AG04450 (cell line): Measurements from ENCODE around the gene LIMD2. TPM values are rescaled to one million over a fixed set of nuclear protein-coding genes. Genes with fewer than 3 reads are reported as not detected.
"Not testable (repeated sequence)": the region's sequence is repeated elsewhere in the genome, so short reads cannot be mapped to it uniquely, and the experiment has no call there.

ENCODE experiments used
- CTCF ChIA-PET: fragments of 300-600, 350-600 bp; formaldehyde crosslinking; extraction: SDS; loops from one replicate; lab custom pipeline; 2022; ENCODE audit warnings: antibody characterized with exemption, inconsistent platforms; lab: Charles Lee
- POLR2A ChIA-PET: fragments of 350-600 bp; formaldehyde crosslinking; extraction: SDS; loops from one replicate; lab custom pipeline; 2021; ENCODE audit warnings: antibody characterized with exemption, inconsistent platforms; lab: Yijun Ruan, JAX
- DNase-seq: peaks from one replicate; pipeline ENCODE4 v3.0.0-alpha.2; 2011; ENCODE audit warnings: low read depth, low spot score
- H3K27ac ChIP-seq: one replicate; pipeline ENCODE4 v1.5.1; 2012; ENCODE audit warnings: low read depth, low read length, control low read depth
- H3K27me3 ChIP-seq: one replicate; pipeline ENCODE4 v1.6.0; 2012; ENCODE audit warnings: low read length; ENCODE audit not compliant: control insufficient read depth, insufficient read depth
- H3K4me3 ChIP-seq: 2 replicates; pipeline ENCODE4 v1.5.1; 2011; ENCODE audit warnings: mild to moderate bottlenecking, low read depth, low read length, control low read depth
- H3K9me3 ChIP-seq: 2 replicates; pipeline ENCODE4 v1.5.1; 2012; ENCODE audit warnings: low read length; ENCODE audit not compliant: control insufficient read depth, insufficient read depth
- polyA plus RNA-seq: library from polyadenylated mRNA; depleted of rRNA; stranded (reverse); fragments of >200 nt; gene quantifications from 2 replicates; pipeline ENCODE4 v1.2.3, GENCODE V29; 2011
- TF ChIP-seq, protein P1 (sequence below): IDR thresholded peaks from 2 replicates; pipeline ENCODE4 v1.5.1; 2011; ENCODE audit warnings: low read depth, low read length, control low read depth, inconsistent platforms

Gene LIMD2
- polyA plus RNA-seq, 1 experiment, result 13.4 TPM

DNA sequence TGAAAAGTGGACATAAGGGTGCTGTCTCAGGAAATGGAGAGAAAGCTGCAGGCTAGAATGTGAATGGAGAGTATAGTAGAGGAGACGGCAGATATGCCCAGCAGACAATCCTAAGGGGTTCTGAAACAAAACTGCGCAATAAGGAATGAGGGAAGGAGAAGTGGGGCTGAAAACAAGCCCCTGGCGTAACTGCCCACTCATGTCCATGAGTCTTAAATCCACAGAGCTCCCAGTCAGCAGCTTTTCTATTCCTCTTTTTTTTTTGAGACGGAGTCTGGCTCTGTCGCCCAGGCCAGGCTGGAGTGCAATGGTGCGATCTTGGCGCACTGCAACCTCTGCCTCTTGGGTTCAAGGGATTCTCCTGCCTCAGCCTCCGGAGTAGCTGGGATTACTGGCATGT is 35.8 kb upstream of the LIMD2 start:
- CTCF ChIA-PET, result interaction anchor here (1.0 kb wide), 1 partner anchor 124 kb away, joined by 4 read pairs; no protein-coding TSS in a partner anchor

DNA sequence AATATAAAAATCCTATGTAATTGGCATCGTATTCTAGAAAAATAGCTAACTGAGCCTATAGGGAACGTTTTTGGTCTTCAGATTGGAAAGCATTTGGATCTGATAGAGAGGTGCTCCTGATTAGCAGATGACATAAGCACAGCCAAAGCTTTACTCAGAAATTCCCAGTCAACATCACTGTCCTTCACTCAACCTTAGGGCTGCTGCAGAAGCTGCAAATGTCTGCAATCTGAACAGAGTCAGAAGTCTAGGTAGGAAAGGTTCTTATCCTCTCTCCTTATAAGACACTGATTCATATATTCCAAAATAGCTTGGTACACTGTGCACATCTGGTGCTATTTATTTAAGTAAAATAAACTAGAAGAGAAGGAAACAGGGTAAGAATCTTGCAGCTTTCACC is 22.5 kb upstream of the LIMD2 start:
- TF ChIP-seq, protein P1, sequence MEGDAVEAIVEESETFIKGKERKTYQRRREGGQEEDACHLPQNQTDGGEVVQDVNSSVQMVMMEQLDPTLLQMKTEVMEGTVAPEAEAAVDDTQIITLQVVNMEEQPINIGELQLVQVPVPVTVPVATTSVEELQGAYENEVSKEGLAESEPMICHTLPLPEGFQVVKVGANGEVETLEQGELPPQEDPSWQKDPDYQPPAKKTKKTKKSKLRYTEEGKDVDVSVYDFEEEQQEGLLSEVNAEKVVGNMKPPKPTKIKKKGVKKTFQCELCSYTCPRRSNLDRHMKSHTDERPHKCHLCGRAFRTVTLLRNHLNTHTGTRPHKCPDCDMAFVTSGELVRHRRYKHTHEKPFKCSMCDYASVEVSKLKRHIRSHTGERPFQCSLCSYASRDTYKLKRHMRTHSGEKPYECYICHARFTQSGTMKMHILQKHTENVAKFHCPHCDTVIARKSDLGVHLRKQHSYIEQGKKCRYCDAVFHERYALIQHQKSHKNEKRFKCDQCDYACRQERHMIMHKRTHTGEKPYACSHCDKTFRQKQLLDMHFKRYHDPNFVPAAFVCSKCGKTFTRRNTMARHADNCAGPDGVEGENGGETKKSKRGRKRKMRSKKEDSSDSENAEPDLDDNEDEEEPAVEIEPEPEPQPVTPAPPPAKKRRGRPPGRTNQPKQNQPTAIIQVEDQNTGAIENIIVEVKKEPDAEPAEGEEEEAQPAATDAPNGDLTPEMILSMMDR, result no peak
- Histone ChIP-seq H3K27me3 (no peaks in the 10 kb centered on the region), H3K27ac (no peak overlapping the region), H3K4me3 (no peak overlapping the region), H3K9me3 (no peaks in the 10 kb centered on the region)
- DNase-seq, result no peak
- CTCF ChIA-PET, result no interaction called here
- POLR2A ChIA-PET, result no interaction called here

More for the DNA sequence above, 35.8 kb upstream of the LIMD2 start:
- H3K27ac ChIP-seq, result no peak overlapping the region
- H3K27me3 ChIP-seq, result no peaks in the 10 kb centered on the region
- POLR2A ChIA-PET, result no interaction called here
- H3K9me3 ChIP-seq, result no peaks in the 10 kb centered on the region
- no peak overlapping the region for H3K4me3 ChIP-seq
- DNase-seq, result no peak
- TF ChIP-seq, protein P1, result no peak

DNA sequence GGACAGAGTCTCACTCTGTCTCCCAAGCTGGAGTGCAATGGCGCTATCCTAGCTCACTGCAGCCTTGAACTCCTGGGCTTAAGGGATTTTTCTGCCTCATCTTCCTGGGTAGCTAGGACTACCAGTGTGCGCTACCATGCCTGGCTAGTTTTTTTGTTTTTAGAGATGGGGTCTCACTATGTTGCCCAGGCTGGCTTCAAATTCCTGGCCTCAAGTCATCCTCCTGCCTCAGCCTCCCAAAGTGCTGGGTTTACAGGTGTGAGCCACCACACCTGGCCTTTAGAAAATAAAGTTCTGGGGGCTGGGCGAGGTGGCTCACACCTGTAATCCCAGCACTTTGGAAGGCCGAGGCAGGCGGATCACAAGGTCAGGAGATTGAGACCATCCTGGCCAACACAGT is 20.3 kb upstream of the LIMD2 start:
- POLR2A ChIA-PET, CTCF ChIA-PET, DNase-seq: not testable (repeated sequence)

DNA sequence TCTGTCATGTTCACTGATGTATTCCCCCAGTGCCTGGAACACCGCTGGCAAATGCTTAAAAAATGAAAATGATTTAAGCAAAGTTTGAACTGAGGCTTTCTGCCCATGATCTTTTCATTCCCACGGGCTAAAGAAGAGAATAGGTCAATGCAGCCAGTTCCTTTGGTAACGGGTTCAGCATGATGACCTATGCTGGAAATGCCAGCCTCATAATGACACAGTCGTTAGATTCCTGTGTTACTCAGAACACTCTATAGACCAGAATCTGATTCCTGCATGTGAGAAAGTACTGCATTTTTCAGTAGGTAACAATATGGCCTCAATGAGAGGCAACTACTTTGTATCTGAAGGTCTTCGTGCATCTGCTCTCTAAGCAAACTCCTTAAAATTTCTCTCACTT is 19.1 kb upstream of the LIMD2 start:
- Histone ChIP-seq H3K27ac (no peak overlapping the region), H3K27me3 (no peaks in the 10 kb centered on the region), H3K9me3 (no peaks in the 10 kb centered on the region), H3K4me3 (no peak overlapping the region)
- POLR2A ChIA-PET, result no interaction called here
- CTCF ChIA-PET, result no interaction called here
- TF ChIP-seq, protein P1, result no peak
- DNase-seq, result no peak

More for the DNA sequence above, 20.3 kb upstream of the LIMD2 start:
- not testable (repeated sequence) for H3K4me3 ChIP-seq, H3K9me3 ChIP-seq, H3K27me3 ChIP-seq, H3K27ac ChIP-seq

GRCh38 chr17:63716426-63716825 is 16.5 kb upstream of the LIMD2 start:
- Histone ChIP-seq H3K4me3 (no peak overlapping the region), H3K27ac (no peak overlapping the region), H3K9me3 (no peaks in the 10 kb centered on the region), H3K27me3 (no peaks in the 10 kb centered on the region)
- ChIA-PET CTCF (no interaction called here), POLR2A (no interaction called here)
- DNase-seq, result no peak
- TF ChIP-seq, protein P1, result no peak
